C4-2B (cell line): ENCODE measurements around the gene ARHGEF12.

Experiments used
- ZFX ChIP-seq: fragments of 450-650 bp; IDR thresholded peaks from 2 replicates; pipeline ENCODE4 v1.6.1; 2017
- TF ChIP-seq, protein P1 (sequence below): fragments of 450-650 bp; conservative IDR thresholded peaks from 2 replicates; pipeline ENCODE4 v1.5.1; 2017; ENCODE audit warnings: mild to moderate bottlenecking

DNA sequence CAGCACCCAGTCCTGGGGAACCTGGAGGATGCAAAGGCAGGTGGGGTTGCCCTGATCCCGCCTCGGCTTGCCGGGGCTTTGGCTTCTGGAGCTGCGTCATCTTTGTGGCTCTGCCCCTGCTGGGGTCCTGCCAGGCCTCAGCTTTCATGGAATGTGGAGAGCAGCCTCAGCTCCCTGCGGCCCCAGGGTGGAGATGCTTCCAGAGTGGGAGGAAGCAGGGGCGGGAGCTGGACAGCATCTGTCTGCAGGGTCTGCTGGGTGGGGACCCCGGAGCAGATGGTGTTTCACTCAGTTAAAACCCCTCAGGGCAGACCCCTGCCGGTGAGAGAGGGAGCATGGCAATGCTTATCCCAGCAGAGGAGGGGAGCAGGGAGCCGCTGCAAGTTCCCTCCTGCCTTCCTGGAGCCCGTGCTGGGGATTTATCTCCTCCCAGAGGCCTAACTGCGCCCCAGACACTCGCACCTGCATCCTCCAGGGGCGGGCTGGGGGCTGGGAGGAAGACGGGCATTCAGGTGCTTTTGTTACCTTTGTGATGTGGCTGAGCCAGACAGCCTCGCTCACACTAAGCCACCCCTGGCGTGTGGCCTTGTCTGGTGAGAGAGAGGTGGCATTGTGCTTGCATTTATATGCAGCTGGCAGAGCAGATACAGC lies 191.0 kb downstream of the ARHGEF12 start:
- TF ChIP-seq, protein P1, sequence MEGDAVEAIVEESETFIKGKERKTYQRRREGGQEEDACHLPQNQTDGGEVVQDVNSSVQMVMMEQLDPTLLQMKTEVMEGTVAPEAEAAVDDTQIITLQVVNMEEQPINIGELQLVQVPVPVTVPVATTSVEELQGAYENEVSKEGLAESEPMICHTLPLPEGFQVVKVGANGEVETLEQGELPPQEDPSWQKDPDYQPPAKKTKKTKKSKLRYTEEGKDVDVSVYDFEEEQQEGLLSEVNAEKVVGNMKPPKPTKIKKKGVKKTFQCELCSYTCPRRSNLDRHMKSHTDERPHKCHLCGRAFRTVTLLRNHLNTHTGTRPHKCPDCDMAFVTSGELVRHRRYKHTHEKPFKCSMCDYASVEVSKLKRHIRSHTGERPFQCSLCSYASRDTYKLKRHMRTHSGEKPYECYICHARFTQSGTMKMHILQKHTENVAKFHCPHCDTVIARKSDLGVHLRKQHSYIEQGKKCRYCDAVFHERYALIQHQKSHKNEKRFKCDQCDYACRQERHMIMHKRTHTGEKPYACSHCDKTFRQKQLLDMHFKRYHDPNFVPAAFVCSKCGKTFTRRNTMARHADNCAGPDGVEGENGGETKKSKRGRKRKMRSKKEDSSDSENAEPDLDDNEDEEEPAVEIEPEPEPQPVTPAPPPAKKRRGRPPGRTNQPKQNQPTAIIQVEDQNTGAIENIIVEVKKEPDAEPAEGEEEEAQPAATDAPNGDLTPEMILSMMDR = no peak
- no peak for TF ChIP-seq ZFX
